ENCODE results near the gene SMIM9. TPM values are rescaled to one million over a fixed set of nuclear protein-coding genes. Genes with fewer than 3 reads are reported as not detected.

SMIM9 gene
- total RNA-seq, 2 donors from 2014 or later = not detected

DNA sequence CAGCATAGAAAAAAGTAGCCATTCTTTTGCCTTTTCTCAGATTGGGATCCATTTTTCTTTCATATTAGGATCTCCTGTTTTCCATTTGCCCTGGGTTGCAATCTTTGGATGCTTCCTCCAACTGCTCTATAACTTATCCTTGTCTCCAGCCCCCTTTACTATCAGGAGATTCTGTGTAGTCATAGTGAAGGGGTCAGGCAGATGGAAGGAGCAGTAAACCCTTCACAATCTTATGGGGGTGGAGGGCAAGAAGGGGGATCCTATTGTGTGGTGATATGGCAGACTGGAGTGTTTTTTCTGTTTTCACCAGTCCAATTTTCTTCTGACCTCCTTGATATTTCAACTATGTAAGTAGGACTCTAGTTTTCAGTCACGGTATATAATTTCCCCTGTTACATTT is 1.7 kb upstream of the SMIM9 start:
- H3K27me3 ChIP-seq = no peaks in the 10 kb centered on the region
- no peaks in the 10 kb centered on the region for H3K36me3 ChIP-seq
- no peak overlapping the region for H3K27ac ChIP-seq
- no peaks in the 10 kb centered on the region for H3K9me3 ChIP-seq
- H3K4me3 ChIP-seq = no peak overlapping the region
- no peaks in the 10 kb centered on the region for H3K4me1 ChIP-seq
- no peak for DNase-seq (ENCODE audit: low spot score)
- TF ChIP-seq, protein P1, sequence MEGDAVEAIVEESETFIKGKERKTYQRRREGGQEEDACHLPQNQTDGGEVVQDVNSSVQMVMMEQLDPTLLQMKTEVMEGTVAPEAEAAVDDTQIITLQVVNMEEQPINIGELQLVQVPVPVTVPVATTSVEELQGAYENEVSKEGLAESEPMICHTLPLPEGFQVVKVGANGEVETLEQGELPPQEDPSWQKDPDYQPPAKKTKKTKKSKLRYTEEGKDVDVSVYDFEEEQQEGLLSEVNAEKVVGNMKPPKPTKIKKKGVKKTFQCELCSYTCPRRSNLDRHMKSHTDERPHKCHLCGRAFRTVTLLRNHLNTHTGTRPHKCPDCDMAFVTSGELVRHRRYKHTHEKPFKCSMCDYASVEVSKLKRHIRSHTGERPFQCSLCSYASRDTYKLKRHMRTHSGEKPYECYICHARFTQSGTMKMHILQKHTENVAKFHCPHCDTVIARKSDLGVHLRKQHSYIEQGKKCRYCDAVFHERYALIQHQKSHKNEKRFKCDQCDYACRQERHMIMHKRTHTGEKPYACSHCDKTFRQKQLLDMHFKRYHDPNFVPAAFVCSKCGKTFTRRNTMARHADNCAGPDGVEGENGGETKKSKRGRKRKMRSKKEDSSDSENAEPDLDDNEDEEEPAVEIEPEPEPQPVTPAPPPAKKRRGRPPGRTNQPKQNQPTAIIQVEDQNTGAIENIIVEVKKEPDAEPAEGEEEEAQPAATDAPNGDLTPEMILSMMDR (IDR thresholded peaks at IDR 0.05) = no peak

GRCh38 chrX:154833746-154834274 is 652 bp downstream of the SMIM9 start:
- Histone ChIP-seq H3K9me3 (no peaks in the 10 kb centered on the region), H3K27ac (no peak overlapping the region), H3K36me3 (no peaks in the 10 kb centered on the region), H3K4me3 (no peak overlapping the region), H3K4me1 (no peaks in the 10 kb centered on the region), H3K27me3 (no peaks in the 10 kb centered on the region)
- TF ChIP-seq, protein P1 (IDR thresholded peaks at IDR 0.05) = no peak
- no peak for DNase-seq (ENCODE audit: low spot score)

DNA sequence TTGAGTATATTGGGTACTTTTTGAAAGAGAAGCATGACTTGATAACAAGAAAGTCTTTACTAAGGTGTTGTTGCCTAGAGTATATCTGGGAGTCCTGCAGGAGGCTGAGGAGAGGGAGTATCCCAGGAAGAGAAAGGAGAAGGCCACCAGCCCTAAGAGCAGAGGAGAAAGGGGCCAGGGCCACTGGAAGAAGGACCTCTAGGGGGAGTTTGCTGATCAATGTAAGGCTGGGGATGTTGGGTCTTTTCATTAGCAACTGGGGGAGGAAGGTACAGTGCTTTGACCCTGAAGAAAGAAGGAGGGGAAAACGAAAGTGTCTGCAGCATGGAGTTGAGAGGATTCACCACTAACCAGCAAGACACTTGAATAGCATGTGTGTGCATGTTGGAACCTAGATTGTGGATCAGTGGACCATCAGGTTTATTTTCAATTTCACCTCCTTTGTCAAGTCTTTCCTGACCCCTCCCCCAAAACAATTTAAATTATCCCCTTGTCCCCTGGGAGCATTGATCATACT is 4.5 kb downstream of the SMIM9 start:
- H3K9me3 ChIP-seq = no peaks in the 10 kb centered on the region
- TF ChIP-seq, protein P1 (IDR thresholded peaks at IDR 0.05) = no peak
- no peak overlapping the region for H3K27ac ChIP-seq
- no peaks in the 10 kb centered on the region for H3K4me1 ChIP-seq
- no peaks in the 10 kb centered on the region for H3K27me3 ChIP-seq
- H3K4me3 ChIP-seq = no peak overlapping the region
- DNase-seq (ENCODE audit: low spot score) = no peak
- no peaks in the 10 kb centered on the region for H3K36me3 ChIP-seq

DNA sequence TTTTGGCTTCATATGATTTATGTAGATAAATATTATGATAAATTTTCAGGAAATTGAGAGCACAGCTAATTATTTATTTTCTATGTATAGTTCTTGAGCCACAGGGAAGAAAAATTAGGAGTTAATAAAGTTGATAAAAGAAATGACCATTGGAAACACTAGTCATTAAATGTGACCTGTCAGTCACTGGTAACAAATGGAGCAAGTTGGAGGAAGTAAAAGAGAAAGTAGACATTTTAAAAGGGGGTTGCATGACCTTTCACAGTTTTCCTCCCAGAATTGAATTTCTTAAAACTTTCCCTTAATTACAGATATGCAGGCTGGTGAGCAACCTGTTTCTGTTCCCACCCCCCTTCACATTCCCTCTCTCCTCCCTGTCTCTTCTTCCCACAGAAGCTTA is 5.3 kb downstream of the SMIM9 start:
- TF ChIP-seq, protein P1 (IDR thresholded peaks at IDR 0.05) = no peak
- Histone ChIP-seq H3K36me3 (no peaks in the 10 kb centered on the region), H3K27ac (no peak overlapping the region), H3K9me3 (no peaks in the 10 kb centered on the region), H3K4me3 (no peak overlapping the region), H3K4me1 (no peaks in the 10 kb centered on the region), H3K27me3 (no peaks in the 10 kb centered on the region)
- no peak for DNase-seq (ENCODE audit: low spot score)

DNA sequence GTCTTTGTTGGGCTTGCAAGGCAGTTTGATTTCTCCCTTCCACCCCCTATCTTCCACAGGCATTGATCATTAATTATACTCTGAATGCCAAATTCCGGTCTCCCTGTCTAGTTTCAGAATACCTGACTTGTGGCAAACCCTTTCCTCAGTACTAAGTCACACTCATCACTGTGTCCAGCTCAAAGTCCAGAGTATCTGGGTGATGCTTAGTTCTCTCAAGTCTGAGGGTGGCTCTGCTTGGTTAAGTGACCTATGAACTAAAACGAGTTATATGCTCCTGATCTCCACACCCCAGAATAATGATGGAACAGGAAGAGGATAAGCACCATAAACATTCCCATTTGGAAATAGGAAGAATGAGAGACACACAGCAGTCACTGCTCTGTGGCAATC is 6.5 kb downstream of the SMIM9 start:
- H3K4me3 ChIP-seq = no peak overlapping the region
- H3K36me3 ChIP-seq = no peaks in the 10 kb centered on the region
- H3K9me3 ChIP-seq = no peaks in the 10 kb centered on the region
- no peaks in the 10 kb centered on the region for H3K4me1 ChIP-seq
- H3K27me3 ChIP-seq = no peaks in the 10 kb centered on the region
- H3K27ac ChIP-seq = no peak overlapping the region
- TF ChIP-seq, protein P1 (IDR thresholded peaks at IDR 0.05) = no peak
- DNase-seq (ENCODE audit: low spot score) = no peak

Data from right atrium auricular region (tissue), 2 donors.